ENCODE data around the gene ZNF714. TPM values are rescaled to one million over a fixed set of nuclear protein-coding genes. Genes with fewer than 3 reads are reported as not detected.

The ZNF714 gene
- total RNA-seq, 1 donor from 2014 or later: 2.6 TPM

DNA sequence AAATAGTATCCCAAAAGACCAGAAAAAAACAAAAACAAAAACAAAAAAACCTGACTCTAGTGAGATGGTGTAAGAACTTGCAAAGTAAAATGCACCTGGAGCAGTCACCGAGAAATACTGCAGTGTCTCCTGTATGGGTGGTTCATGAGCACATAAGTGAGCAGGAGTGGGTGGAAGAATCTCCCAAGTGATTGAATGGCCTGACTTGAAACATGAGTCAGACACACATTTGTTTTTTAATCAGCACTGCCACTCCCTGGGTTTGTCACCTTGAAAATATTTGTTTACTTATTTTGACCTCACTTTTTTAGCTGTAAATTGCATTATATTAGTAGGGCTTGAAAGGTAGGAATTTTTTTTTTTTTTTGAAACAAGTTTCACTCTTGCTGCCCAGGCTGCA is 61.9 kb downstream of the ZNF714 start:
- Histone ChIP-seq H3K9me3 (ENCODE audit: control insufficient read depth in 3 of 3, low read length in 3 of 3) (no peaks in the 10 kb centered on the region), H3K27me3 (ENCODE audit: control insufficient read depth in 3 of 3, insufficient read depth in 3 of 3, low read length in 3 of 3) (no peaks in the 10 kb centered on the region), H3K4me1 (ENCODE audit: control insufficient read depth in 3 of 3, insufficient read depth in 3 of 3, low read length in 3 of 3) (peaks cover 0 to 5% (median 2%) of the 10 kb centered on the region in 3 donors)

DNA sequence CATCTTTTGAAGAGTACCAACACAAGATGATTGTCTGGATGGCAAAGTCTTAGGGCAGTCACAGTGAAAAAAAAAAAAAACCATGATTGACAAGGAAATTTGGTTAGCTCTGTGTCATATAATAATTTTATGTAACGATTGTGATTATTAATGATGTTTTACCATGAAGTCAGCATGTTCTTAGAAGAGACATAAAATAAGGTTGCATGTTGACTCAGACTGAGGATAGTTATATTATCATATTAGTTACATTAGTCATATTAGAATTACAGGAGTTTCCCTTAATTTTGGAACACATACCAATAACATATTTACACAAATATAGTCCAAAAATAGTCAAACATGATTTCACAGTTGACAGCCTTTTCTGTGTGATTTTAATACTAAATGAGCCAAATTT is 65.5 kb downstream of the ZNF714 start:
- no peak overlapping the region for H3K27ac ChIP-seq (ENCODE audit: low read depth, low read length)
- peaks cover 0 to 5% (median 0%) of the 10 kb centered on the region in 3 donors for H3K4me1 ChIP-seq (ENCODE audit: control insufficient read depth in 3 of 3, insufficient read depth in 3 of 3, low read length in 3 of 3)
- H3K27me3 ChIP-seq (ENCODE audit: control insufficient read depth in 3 of 3, insufficient read depth in 3 of 3, low read length in 3 of 3): no peaks in the 10 kb centered on the region
- no peak overlapping the region for H3K4me3 ChIP-seq (ENCODE audit: low read length in 3 of 3)
- H3K9me3 ChIP-seq (ENCODE audit: control insufficient read depth in 3 of 3, low read length in 3 of 3): no peaks in the 10 kb centered on the region
- H3K36me3 ChIP-seq (ENCODE audit: control insufficient read depth in 3 of 3, insufficient read depth in 3 of 3, low read length in 3 of 3): peaks cover 4 to 37% (median 34%) of the 10 kb centered on the region in 3 donors
- H3K9ac ChIP-seq (ENCODE audit: low read depth in 1 of 3, low read length in 3 of 3): no peak overlapping the region

More for the DNA sequence above, 61.9 kb downstream of the ZNF714 start:
- H3K27ac ChIP-seq (ENCODE audit: low read depth, low read length): no peak overlapping the region
- H3K36me3 ChIP-seq (ENCODE audit: control insufficient read depth in 3 of 3, insufficient read depth in 3 of 3, low read length in 3 of 3): peaks cover 0 to 24% (median 20%) of the 10 kb centered on the region in 3 donors
- H3K4me3 ChIP-seq (ENCODE audit: low read length in 3 of 3): no peak overlapping the region
- no peak overlapping the region for H3K9ac ChIP-seq (ENCODE audit: low read depth in 1 of 3, low read length in 3 of 3)

DNA sequence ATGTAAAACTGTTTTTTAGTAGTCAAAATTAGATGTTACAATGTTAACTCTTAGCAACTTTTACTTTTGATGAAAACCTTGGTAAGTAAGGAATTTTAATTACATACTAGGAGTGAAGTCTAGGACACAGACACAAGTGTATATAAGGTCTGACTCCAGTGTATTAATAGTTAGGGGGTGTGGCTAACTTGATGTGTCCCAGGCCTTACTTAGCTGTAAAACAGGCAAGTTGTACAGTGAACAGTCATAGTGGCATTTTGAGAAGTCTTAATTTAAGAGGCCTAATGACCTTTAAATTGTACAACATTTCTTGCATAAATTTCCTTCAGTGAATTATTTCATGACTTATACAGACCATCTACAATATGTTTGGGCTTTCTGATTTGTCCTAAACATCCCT is 66.7 kb downstream of the ZNF714 start:
- Histone ChIP-seq H3K9ac (ENCODE audit: low read depth in 1 of 3, low read length in 3 of 3) (no peak overlapping the region), H3K4me1 (ENCODE audit: control insufficient read depth in 3 of 3, insufficient read depth in 3 of 3, low read length in 3 of 3) (no peaks in the 10 kb centered on the region), H3K27me3 (ENCODE audit: control insufficient read depth in 3 of 3, insufficient read depth in 3 of 3, low read length in 3 of 3) (no peaks in the 10 kb centered on the region), H3K9me3 (ENCODE audit: control insufficient read depth in 3 of 3, low read length in 3 of 3) (no peaks in the 10 kb centered on the region), H3K4me3 (ENCODE audit: low read length in 3 of 3) (no peak overlapping the region), H3K27ac (ENCODE audit: low read depth, low read length) (no peak overlapping the region), H3K36me3 (ENCODE audit: control insufficient read depth in 3 of 3, insufficient read depth in 3 of 3, low read length in 3 of 3) (peaks cover 4 to 43% (median 41%) of the 10 kb centered on the region in 3 donors)

DNA sequence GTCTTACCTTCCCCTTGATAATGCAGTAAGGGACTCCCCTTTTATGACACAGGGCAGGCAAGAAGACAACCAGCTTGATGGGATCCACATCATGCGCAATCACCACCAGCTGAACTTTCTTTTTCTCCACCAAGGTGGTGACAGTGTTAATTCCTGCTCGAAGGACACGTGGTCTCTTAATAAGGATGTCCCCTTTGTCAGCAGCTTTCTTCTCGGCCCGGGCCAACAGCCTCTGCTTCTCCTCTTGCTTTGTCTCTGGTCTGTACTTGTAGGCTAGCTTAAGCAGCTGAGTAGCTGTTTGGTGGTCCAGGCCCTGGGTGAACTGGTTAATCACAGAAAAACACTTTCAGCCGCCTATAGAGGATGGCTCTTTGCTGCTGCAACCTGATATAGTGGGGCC is 67.9 kb downstream of the ZNF714 start:
- no peak overlapping the region for H3K4me3 ChIP-seq (ENCODE audit: low read length in 3 of 3)
- no peaks in the 10 kb centered on the region for H3K9me3 ChIP-seq (ENCODE audit: control insufficient read depth in 3 of 3, low read length in 3 of 3)
- peaks cover 4 to 35% (median 32%) of the 10 kb centered on the region in 3 donors for H3K36me3 ChIP-seq (ENCODE audit: control insufficient read depth in 3 of 3, insufficient read depth in 3 of 3, low read length in 3 of 3)
- H3K4me1 ChIP-seq (ENCODE audit: control insufficient read depth in 3 of 3, insufficient read depth in 3 of 3, low read length in 3 of 3): no peaks in the 10 kb centered on the region
- no peak overlapping the region for H3K27ac ChIP-seq (ENCODE audit: low read depth, low read length)
- H3K9ac ChIP-seq (ENCODE audit: low read depth in 1 of 3, low read length in 3 of 3): no peak overlapping the region
- no peaks in the 10 kb centered on the region for H3K27me3 ChIP-seq (ENCODE audit: control insufficient read depth in 3 of 3, insufficient read depth in 3 of 3, low read length in 3 of 3)

DNA sequence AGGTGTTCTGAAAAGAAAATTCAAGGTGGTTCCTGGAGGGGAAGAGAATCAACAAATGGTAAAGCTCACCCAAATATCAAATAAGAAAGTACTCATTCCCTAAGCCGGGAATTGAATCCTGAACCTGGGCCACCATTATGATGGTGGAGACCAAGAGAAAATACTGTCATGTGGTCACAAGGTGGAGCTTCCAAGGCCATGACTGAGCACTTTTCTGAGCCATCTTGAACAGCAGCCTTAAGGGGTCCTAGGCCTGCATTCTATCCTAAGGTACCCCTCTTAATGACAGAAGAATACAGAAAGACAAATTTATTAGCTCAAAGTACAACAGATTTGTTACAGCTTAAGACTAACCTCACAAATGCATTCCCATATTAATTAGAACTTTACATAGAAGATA is 69.5 kb downstream of the ZNF714 start:
- H3K36me3 ChIP-seq (ENCODE audit: control insufficient read depth in 3 of 3, insufficient read depth in 3 of 3, low read length in 3 of 3): peaks cover 4 to 30% (median 22%) of the 10 kb centered on the region in 3 donors
- H3K9me3 ChIP-seq (ENCODE audit: control insufficient read depth in 3 of 3, low read length in 3 of 3): no peaks in the 10 kb centered on the region
- no peak overlapping the region for H3K27ac ChIP-seq (ENCODE audit: low read depth, low read length)
- no peaks in the 10 kb centered on the region for H3K4me1 ChIP-seq (ENCODE audit: control insufficient read depth in 3 of 3, insufficient read depth in 3 of 3, low read length in 3 of 3)
- H3K9ac ChIP-seq (ENCODE audit: low read depth in 1 of 3, low read length in 3 of 3): no peak overlapping the region
- no peaks in the 10 kb centered on the region for H3K27me3 ChIP-seq (ENCODE audit: control insufficient read depth in 3 of 3, insufficient read depth in 3 of 3, low read length in 3 of 3)
- H3K4me3 ChIP-seq (ENCODE audit: low read length in 3 of 3): no peak overlapping the region

DNA sequence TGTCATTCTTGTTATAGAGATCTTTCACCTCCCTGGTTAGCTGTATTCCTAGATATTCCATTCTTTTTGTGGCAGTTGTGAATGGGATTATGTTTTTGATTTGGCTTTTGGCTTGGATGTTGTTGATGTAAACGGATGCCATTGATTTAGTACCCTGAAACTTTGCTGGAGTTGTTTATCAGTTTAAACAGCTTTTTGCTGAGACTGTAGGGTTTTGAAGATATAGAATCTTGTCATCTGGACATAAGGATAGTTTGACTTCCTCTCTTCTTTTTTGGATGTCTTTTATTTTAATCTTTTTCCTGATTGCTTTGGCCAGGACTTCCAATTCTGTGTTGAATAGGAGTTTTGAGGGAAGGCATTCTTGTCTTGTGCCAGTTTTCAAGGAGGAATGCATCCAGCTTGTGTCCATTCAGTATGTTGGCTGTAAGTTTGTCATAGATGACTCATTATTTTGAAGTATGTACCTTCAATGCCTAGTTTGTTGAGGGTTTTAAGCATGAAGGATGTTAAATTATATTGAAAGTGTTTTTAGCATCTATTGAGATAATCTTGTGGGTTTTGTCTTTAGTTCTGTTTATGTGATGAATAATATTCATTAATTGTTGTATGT is 76.6 kb downstream of the ZNF714 start:
- no peak overlapping the region for H3K9ac ChIP-seq (ENCODE audit: low read depth in 1 of 3, low read length in 3 of 3)
- H3K9me3 ChIP-seq (ENCODE audit: control insufficient read depth in 3 of 3, low read length in 3 of 3): no peaks in the 10 kb centered on the region
- H3K4me3 ChIP-seq (ENCODE audit: low read length in 3 of 3): no peak overlapping the region
- H3K27me3 ChIP-seq (ENCODE audit: control insufficient read depth in 3 of 3, insufficient read depth in 3 of 3, low read length in 3 of 3): no peaks in the 10 kb centered on the region
- H3K27ac ChIP-seq (ENCODE audit: low read depth, low read length): no peak overlapping the region
- no peaks in the 10 kb centered on the region for H3K4me1 ChIP-seq (ENCODE audit: control insufficient read depth in 3 of 3, insufficient read depth in 3 of 3, low read length in 3 of 3)
- H3K36me3 ChIP-seq (ENCODE audit: control insufficient read depth in 3 of 3, insufficient read depth in 3 of 3, low read length in 3 of 3): peaks cover 0 to 13% (median 2%) of the 10 kb centered on the region in 3 donors

DNA sequence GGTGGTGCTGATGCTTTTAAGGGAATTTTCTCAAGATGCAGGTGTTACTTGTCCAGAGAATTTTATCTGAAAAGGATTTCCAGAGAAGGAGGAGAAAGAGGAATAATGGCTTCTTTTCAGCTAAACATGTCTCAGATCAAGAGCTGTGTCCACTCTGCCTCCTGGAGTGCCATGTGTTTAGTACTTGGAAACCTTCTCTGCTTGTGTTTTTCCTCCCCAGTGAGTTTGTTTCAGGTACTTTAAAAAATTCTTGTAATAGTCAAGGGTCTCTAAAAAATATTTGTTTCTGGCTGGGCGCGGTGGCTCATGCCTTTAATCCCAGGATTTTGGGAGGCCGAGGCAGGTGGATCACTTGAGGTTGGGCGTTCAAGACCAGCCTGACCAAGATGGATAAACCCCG is 82.5 kb downstream of the ZNF714 start:
- no peaks in the 10 kb centered on the region for H3K27me3 ChIP-seq (ENCODE audit: control insufficient read depth in 3 of 3, insufficient read depth in 3 of 3, low read length in 3 of 3)
- peaks cover 2 to 13% (median 6%) of the 10 kb centered on the region in 3 donors for H3K36me3 ChIP-seq (ENCODE audit: control insufficient read depth in 3 of 3, insufficient read depth in 3 of 3, low read length in 3 of 3)

DNA sequence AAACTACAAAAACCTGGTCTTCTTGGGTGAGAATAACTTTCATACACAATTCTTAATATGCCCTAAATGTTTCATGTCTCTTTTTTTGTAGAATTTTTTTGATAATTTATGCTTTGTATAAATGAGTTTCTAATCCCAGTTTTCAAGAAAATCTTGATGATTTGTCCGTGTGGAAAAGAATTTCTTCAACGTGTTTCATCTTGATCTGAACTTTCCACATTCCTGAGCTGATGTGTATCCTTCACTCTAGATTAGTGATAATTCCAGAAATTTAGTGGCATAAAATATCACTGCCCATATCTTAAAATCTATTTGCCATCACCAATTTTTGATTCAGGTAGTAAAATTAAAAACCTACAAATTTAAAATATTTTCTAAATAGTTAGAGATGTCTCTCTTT is 84.4 kb downstream of the ZNF714 start:
- H3K4me1 ChIP-seq (ENCODE audit: control insufficient read depth in 3 of 3, insufficient read depth in 3 of 3, low read length in 3 of 3): no peaks in the 10 kb centered on the region
- H3K27me3 ChIP-seq (ENCODE audit: control insufficient read depth in 3 of 3, insufficient read depth in 3 of 3, low read length in 3 of 3): no peaks in the 10 kb centered on the region
- no peak overlapping the region for H3K27ac ChIP-seq (ENCODE audit: low read depth, low read length)
- peaks cover 2 to 14% (median 12%) of the 10 kb centered on the region in 3 donors for H3K36me3 ChIP-seq (ENCODE audit: control insufficient read depth in 3 of 3, insufficient read depth in 3 of 3, low read length in 3 of 3)
- no peak overlapping the region for H3K4me3 ChIP-seq (ENCODE audit: low read length in 3 of 3)
- no peak overlapping the region for H3K9ac ChIP-seq (ENCODE audit: low read depth in 1 of 3, low read length in 3 of 3)
- H3K9me3 ChIP-seq (ENCODE audit: control insufficient read depth in 3 of 3, low read length in 3 of 3): no peaks in the 10 kb centered on the region

More for the DNA sequence above, 82.5 kb downstream of the ZNF714 start:
- no peak overlapping the region for H3K4me3 ChIP-seq (ENCODE audit: low read length in 3 of 3)
- no peak overlapping the region for H3K27ac ChIP-seq (ENCODE audit: low read depth, low read length)
- H3K9me3 ChIP-seq (ENCODE audit: control insufficient read depth in 3 of 3, low read length in 3 of 3): no peaks in the 10 kb centered on the region
- no peak overlapping the region for H3K9ac ChIP-seq (ENCODE audit: low read depth in 1 of 3, low read length in 3 of 3)
- H3K4me1 ChIP-seq (ENCODE audit: control insufficient read depth in 3 of 3, insufficient read depth in 3 of 3, low read length in 3 of 3): no peaks in the 10 kb centered on the region

Small RNA genes within 50 kb of the gene (small RNA-seq; reads per million reads assigned to genes)
- not detected for gene RNA5SP469

Other genes starting within 250 kb of the ZNF714 start
- gene ZNF85, start 159.0 kb upstream of the ZNF714 start, total RNA-seq: 14.6 TPM
- gene ZNF430, start 61.5 kb upstream of the ZNF714 start, total RNA-seq: 13.6 TPM
- gene ZNF431, start 59.8 kb downstream of the ZNF714 start, total RNA-seq: 13.0 TPM
- gene ZNF708, start 247.2 kb downstream of the ZNF714 start, total RNA-seq: 7.3 TPM